Fibroblast of pulmonary artery (primary cell): ENCODE measurements around the gene BMP8A.

Source experiments
- DNase-seq: peaks from one replicate; pipeline ENCODE4 v3.0.0-alpha.2; 2010; ENCODE audit warnings: low read depth
- H3K4me3 ChIP-seq: replicated peaks from 2 replicates; pipeline ENCODE4 v1.5.1; 2011; ENCODE audit warnings: low read depth, mild to moderate bottlenecking, control low read depth, low read length, moderate library complexity
- CTCF ChIP-seq: IDR thresholded peaks from 2 replicates; pipeline ENCODE4 v1.5.1; 2011; ENCODE audit warnings: mild to moderate bottlenecking, control low read depth, low read length, inconsistent platforms; ENCODE audit errors: missing control alignments

Gene BMP8A

DNA sequence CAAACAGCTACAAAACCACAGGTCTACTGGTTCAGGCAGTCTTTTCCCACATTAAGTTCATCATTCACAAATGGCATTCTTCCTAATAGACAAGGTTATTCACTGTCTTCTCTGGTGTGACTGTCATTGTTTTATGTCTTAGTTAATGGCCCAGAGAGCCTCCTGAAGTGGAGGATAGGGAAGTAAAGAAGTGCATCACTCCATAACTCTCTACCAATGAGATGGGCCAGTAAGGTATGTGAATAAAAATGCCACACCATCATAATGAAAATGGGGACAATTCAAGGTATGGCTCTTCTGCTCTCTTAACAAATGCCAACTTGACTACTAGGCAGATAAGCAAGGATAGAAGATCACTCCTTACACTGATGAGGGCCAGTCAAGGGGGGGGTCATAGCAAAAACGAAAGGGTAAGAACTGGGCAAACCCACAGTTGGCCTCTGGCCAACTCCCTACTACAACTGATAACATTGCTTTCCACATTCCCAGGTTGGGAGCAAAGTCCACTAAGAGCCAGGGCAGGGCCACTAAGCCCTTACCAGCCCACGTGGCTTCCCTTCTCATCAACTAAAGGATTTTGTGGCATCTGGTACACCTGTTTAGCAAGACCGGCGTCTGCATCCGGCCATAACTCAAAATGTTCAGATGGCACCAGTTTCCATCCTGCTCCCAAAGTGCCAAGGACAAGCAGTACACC, 75.2 kb downstream of the BMP8A start:
- H3K4me3 ChIP-seq, result no peak overlapping the region
- no peak for DNase-seq
- no peak for TF ChIP-seq CTCF

DNA sequence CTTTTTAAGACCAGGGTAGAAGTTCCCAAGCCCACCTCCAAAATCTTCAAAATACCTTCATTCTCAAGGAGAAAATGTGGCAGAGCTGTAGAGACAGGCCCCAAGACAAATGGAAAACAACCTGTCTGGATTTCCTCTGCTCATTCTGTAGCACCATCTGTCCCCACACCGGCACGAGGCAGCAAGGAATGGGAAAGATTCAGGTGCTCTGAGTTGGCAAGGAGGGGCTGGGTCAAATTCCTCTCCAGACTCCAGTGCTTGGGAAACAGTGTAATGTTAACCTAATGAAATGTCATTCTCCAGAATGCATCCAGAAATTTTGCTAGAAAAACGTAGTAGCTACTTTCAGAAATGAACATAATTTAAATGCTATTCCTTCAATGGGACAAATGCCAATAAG, 75.9 kb downstream of the BMP8A start:
- no peak overlapping the region for H3K4me3 ChIP-seq
- TF ChIP-seq CTCF, result no peak
- no peak for DNase-seq

DNA sequence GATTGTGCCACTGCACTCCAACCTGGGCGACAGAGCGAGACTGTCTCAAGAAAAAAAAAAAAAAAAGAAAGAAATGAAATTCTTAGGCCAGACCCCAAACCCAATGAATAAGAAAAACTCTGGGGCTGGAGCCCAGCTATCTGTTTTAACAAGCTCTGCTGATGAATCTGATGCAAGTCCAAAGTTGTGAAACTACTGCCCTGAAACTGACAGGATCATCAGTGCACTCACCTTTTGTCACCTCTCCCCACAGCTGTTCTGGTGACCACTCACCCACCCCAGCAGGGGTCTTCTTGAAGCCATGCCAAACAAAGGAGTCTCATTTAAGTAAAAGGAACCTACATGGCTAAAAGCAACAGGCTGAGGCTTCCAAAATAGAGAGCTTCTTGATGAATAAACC, 76.8 kb downstream of the BMP8A start:
- no peak for DNase-seq
- no peak for TF ChIP-seq CTCF
- no peak overlapping the region for H3K4me3 ChIP-seq

DNA sequence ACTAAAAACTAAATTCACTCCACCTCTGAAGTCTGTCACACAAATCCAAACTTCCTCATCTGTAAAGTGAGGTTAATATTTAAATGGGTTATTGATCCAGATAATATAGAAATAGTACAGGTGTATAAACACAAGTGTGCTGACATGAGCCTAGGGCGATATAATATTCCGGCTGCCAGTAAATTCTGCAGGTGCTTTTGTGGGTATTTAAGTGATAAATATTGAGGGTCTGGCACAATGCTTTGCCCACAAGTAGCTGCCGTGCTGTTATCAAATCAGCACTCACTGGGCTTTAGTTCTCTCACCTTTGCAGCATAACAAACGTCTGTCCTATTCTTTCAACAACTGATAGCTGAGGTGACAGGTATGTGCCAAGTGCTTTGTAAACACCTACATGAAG, 77.6 kb downstream of the BMP8A start:
- no peak for DNase-seq
- TF ChIP-seq CTCF, result no peak
- no peak overlapping the region for H3K4me3 ChIP-seq

DNA sequence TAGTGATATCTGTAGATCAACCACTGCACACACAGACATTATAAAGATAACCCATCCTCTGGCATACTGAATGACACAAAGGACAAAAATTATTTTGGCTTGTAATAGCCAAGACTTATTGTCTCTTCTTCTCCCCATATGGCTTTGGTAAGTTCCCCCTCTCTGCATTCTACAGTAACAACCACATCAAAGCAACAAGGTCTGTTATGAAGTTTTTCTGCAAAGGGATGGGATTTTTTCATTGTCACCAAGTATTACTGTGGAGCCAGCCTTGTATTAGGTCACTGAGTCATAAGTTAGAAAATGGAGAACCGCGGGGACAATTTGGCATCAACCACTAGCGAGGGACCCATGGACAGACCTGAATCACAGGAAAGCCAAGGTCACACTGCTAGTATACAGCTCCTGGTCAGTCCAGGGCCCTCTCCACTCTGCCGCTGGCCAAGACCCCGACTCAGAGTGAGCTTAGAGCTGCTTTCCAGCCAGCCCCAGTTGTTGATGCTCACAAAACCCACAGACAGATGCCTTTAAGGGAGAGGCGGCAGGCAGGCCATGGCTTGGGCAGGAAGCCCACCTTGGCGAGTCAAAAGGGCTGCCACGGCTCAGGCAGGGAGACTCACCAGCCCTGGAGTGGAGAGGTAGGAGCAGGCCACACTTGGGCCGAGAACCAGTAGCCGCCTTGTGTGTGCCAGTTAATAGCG, 79.2 kb downstream of the BMP8A start:
- no peak for DNase-seq
- no peak overlapping the region for H3K4me3 ChIP-seq
- TF ChIP-seq CTCF, result no peak

- H3K4me3 ChIP-seq, result no peak overlapping the region
- DNase-seq, result no peak
- TF ChIP-seq CTCF, result no peak
These were observed 79.7 kb downstream of the BMP8A start for GRCh38 chr1:39571178-39571483.

GRCh38 chr1:39572379-39573096, 81.1 kb downstream of the BMP8A start:
- no peak overlapping the region for H3K4me3 ChIP-seq
- no peak for DNase-seq
- no peak for TF ChIP-seq CTCF
